GM04504 (cell line): Measurements from ENCODE around the gene PCSK5.
A peak's percentile ranks its signal among the peaks of the same experiment; 100 is the strongest.

Experiments
- DNase-seq: peaks from one replicate; pipeline ENCODE4 v3.0.0-alpha.2; 2012; ENCODE audit warnings: low read depth

Gene PCSK5

GRCh38 chr9:76138360-76138759, 247.9 kb downstream of the PCSK5 start:
- DNase-seq = no peak

- no peak for DNase-seq
Observed at GRCh38 chr9:76143834-76144233, 253.4 kb downstream of the PCSK5 start.

- DNase-seq = no peak
Observed at GRCh38 chr9:76150013-76150412, 259.5 kb downstream of the PCSK5 start.

GRCh38 chr9:76151267-76151666, 260.8 kb downstream of the PCSK5 start:
- DNase-seq = no peak

GRCh38 chr9:76153339-76153738, 262.9 kb downstream of the PCSK5 start:
- DNase-seq = no peak

GRCh38 chr9:76153902-76154629, 263.6 kb downstream of the PCSK5 start:
- no peak for DNase-seq

GRCh38 chr9:76155361-76155760, 264.9 kb downstream of the PCSK5 start:
- DNase-seq = no peak

- DNase-seq = no peak
Observed at GRCh38 chr9:76158713-76159112, 268.2 kb downstream of the PCSK5 start.

GRCh38 chr9:76159293-76159926, 268.9 kb downstream of the PCSK5 start:
- no peak for DNase-seq

GRCh38 chr9:76161106-76161505, 270.6 kb downstream of the PCSK5 start:
- DNase-seq = no peak

GRCh38 chr9:76161541-76161940, 271.1 kb downstream of the PCSK5 start:
- peak; percentile 54 for DNase-seq

- DNase-seq = no peak
Observed at GRCh38 chr9:76162086-76162730, 271.7 kb downstream of the PCSK5 start.

GRCh38 chr9:76162751-76163500, 272.5 kb downstream of the PCSK5 start:
- DNase-seq = no peak

- no peak for DNase-seq
Observed at GRCh38 chr9:76166526-76166925, 276.1 kb downstream of the PCSK5 start.

- DNase-seq = no peak
Observed at GRCh38 chr9:76176171-76176570, 285.7 kb downstream of the PCSK5 start.

- no peak for DNase-seq
Observed at GRCh38 chr9:76177931-76178330, 287.5 kb downstream of the PCSK5 start.

- DNase-seq = no peak
Observed at GRCh38 chr9:76180541-76180940, 290.1 kb downstream of the PCSK5 start.

GRCh38 chr9:76181020-76181641, 290.7 kb downstream of the PCSK5 start:
- no peak for DNase-seq

GRCh38 chr9:76181781-76182180, 291.3 kb downstream of the PCSK5 start:
- DNase-seq = no peak

GRCh38 chr9:76185432-76185831, 295.0 kb downstream of the PCSK5 start:
- DNase-seq = no peak

GRCh38 chr9:76188286-76188685, 297.8 kb downstream of the PCSK5 start:
- no peak for DNase-seq

GRCh38 chr9:76188905-76189304, 298.4 kb downstream of the PCSK5 start:
- DNase-seq = no peak
